NCI-H1105 (cell line): ENCODE measurements around the gene MYB.
"Not testable (repeated sequence)": the region's sequence is repeated elsewhere in the genome, so short reads cannot be mapped to it uniquely, and the experiment has no call there.

Experiments
- DNase-seq: peaks from one replicate; lab custom pipeline; 2025; lab: John Stamatoyannopoulos, UW

Gene MYB

GRCh38 chr6:135164387-135164786 lies 16.7 kb upstream of the MYB start:
- not testable (repeated sequence) for DNase-seq

GRCh38 chr6:135165031-135165430 lies 16.1 kb upstream of the MYB start:
- no peak for DNase-seq

- DNase-seq: no peak
These were observed 14.6 kb upstream of the MYB start for GRCh38 chr6:135166515-135166914.

GRCh38 chr6:135167617-135168016 lies 13.5 kb upstream of the MYB start:
- DNase-seq: no peak

GRCh38 chr6:135168766-135169165 lies 12.3 kb upstream of the MYB start:
- DNase-seq: no peak

- DNase-seq: no peak
These were observed 10.9 kb upstream of the MYB start for GRCh38 chr6:135170238-135170637.

- no peak for DNase-seq
These were observed 10.3 kb upstream of the MYB start for GRCh38 chr6:135170849-135171248.

GRCh38 chr6:135173242-135173988 lies 7.7 kb upstream of the MYB start:
- DNase-seq: no peak

GRCh38 chr6:135173989-135174484 lies 7.1 kb upstream of the MYB start:
- DNase-seq: no peak

GRCh38 chr6:135176058-135176457 lies 5.0 kb upstream of the MYB start:
- DNase-seq: no peak

GRCh38 chr6:135176464-135176863 lies 4.6 kb upstream of the MYB start:
- no peak for DNase-seq

GRCh38 chr6:135179372-135179771 lies 1.7 kb upstream of the MYB start:
- DNase-seq: no peak

GRCh38 chr6:135179920-135180541 lies 1.1 kb upstream of the MYB start:
- no peak for DNase-seq

- peak; percentile 29 for DNase-seq
These were observed 394 bp downstream of the MYB start for GRCh38 chr6:135181333-135182070.

GRCh38 chr6:135182071-135183001 lies 1.2 kb downstream of the MYB start:
- DNase-seq: peak; percentile 43

GRCh38 chr6:135183002-135183531 lies 2.0 kb downstream of the MYB start:
- peak; percentile 72 for DNase-seq

GRCh38 chr6:135183532-135184440 lies 2.7 kb downstream of the MYB start:
- DNase-seq: peak; percentile 56

GRCh38 chr6:135185483-135185882 lies 4.4 kb downstream of the MYB start:
- peak; percentile 63 for DNase-seq

- DNase-seq: no peak
These were observed 5.1 kb downstream of the MYB start for GRCh38 chr6:135186255-135186654.

- DNase-seq: no peak
These were observed 6.3 kb downstream of the MYB start for GRCh38 chr6:135187372-135187771.
